GM12878 (cell line): ENCODE measurements around the gene PPP4R4. TPM values are rescaled to one million over a fixed set of nuclear protein-coding genes. Genes with fewer than 3 reads are reported as not detected.

ENCODE experiments used
- ATAC-seq: fragments of 200-7000 bp; cut with Tn5 transposase; 3 replicates; pipeline ENCODE4 v1.9.1; 2020; ENCODE audit warnings: mild to moderate bottlenecking, moderate library complexity
- BruUV-seq: library from RNA; stranded (reverse); fragments of 400-500 nt; replicated peaks from 2 replicates; lab custom pipeline; 2021; lab: Mats Ljungman, UMichigan
- CTCF ChIA-PET: fragments of 300-600 bp; sonication (Branson Sonifier 250); formaldehyde crosslinking; extraction: SDS; loops from one replicate; lab custom pipeline; 2021; ENCODE audit warnings: inconsistent platforms; lab: Yijun Ruan, JAX
- POLR2A ChIA-PET: fragments of 350-600 bp; formaldehyde crosslinking; extraction: SDS; loops from one replicate; lab custom pipeline; 2021; ENCODE audit warnings: inconsistent platforms; lab: Charles Lee
- RAD21 ChIA-PET: fragments of 300-600 bp; sonication (Branson Sonifier 250); formaldehyde crosslinking; loops from one replicate; lab custom pipeline; 2023; ENCODE audit warnings: antibody characterized with exemption; ENCODE audit not compliant: unreplicated experiment; lab: Charles Lee
- SMC1A ChIA-PET: fragments of 300-600 bp; sonication (Branson Sonifier 250); formaldehyde crosslinking; loops from one replicate; lab custom pipeline; 2023; ENCODE audit not compliant: unreplicated experiment, uncharacterized antibody; lab: Charles Lee
- DNase-seq: peaks from one replicate; pipeline ENCODE4 v3.0.0-alpha.2; 2011; ENCODE audit warnings: low read depth, low spot score
- FAIRE-seq: peaks from 3 replicates; lab custom pipeline; 2011; peaks lifted over from hg19 to GRCh38; lab: Jason Lieb, UNC
- H2AFZ ChIP-seq: 2 replicates; pipeline ENCODE4 v1.6.0; 2011; ENCODE audit warnings: low read depth, low read length, control low read depth; ENCODE audit not compliant: control insufficient read depth
- H3K27ac ChIP-seq: 2 replicates; pipeline ENCODE4 v1.5.1; 2011; ENCODE audit warnings: control low read depth; ENCODE audit not compliant: control insufficient read depth, insufficient read depth
- H3K27me3 ChIP-seq, 2 experiments: replicated peaks in 1 of 2; 2 replicates each; pipeline versions ENCODE4 v1.6.0 to v1.6.1; 2011; ENCODE audit warnings: low read length in 1 of 2; ENCODE audit not compliant: control insufficient read depth in 2 of 2, insufficient read depth in 2 of 2
- H3K36me3 ChIP-seq, 2 experiments: 2 replicates each; pipeline ENCODE4 v1.5.1; 2011; ENCODE audit warnings: low read length in 1 of 2; ENCODE audit not compliant: control insufficient read depth in 2 of 2, insufficient read depth in 2 of 2
- H3K4me1 ChIP-seq: 2 replicates; pipeline ENCODE4 v1.6.1; 2011; ENCODE audit warnings: mild to moderate bottlenecking, low read length, moderate library complexity, mixed read lengths; ENCODE audit not compliant: control insufficient read depth, insufficient read depth
- H3K4me2 ChIP-seq: 2 replicates; pipeline ENCODE4 v1.6.0; 2011; ENCODE audit warnings: control low read depth; ENCODE audit not compliant: control insufficient read depth, insufficient read depth
- H3K4me3 ChIP-seq: fragments of 200-600 bp; sonication (generic); 2 replicates; pipeline ENCODE4 v1.5.1; 2016
- H3K79me2 ChIP-seq: 2 replicates; pipeline ENCODE4 v1.6.0; 2011; ENCODE audit warnings: low read length; ENCODE audit not compliant: control insufficient read depth, insufficient read depth
- H3K9ac ChIP-seq: 2 replicates; pipeline ENCODE4 v1.8.0; 2011; ENCODE audit warnings: low read length, control low read depth, mixed read lengths; ENCODE audit not compliant: control insufficient read depth, insufficient read depth
- H3K9me3 ChIP-seq: replicated peaks from 3 replicates; pipeline ENCODE4 v1.5.1; 2011; ENCODE audit warnings: mild to moderate bottlenecking, low read length; ENCODE audit not compliant: control insufficient read depth, insufficient read depth
- H4K20me1 ChIP-seq: 2 replicates; pipeline ENCODE4 v1.6.0; 2011; ENCODE audit not compliant: control insufficient read depth, insufficient read depth
- ASH2L ChIP-seq: fragments of 300-600, 200-600 bp; sonication (generic); IDR thresholded peaks from 2 replicates; pipeline ENCODE4 v1.6.1; 2017; ENCODE audit warnings: low read depth, mild to moderate bottlenecking, borderline replicate concordance
- BRCA1 ChIP-seq: IDR thresholded peaks from 2 replicates; pipeline ENCODE4 v1.6.1; 2011; ENCODE audit warnings: low read depth, low read length, improper control_type of control experiment
- CEBPB ChIP-seq, 2 experiments: fragments of 150-350 bp in 1 of 2; IDR thresholded peaks; 2 replicates each; pipeline ENCODE4 v1.6.1; 2012 to 2014; ENCODE audit warnings: low read depth in 2 of 2, low read length in 2 of 2, borderline replicate concordance in 1 of 2, inconsistent platforms in 1 of 2
- ETV6 ChIP-seq, 2 experiments: fragments of 450-650 bp in 1 of 2; IDR thresholded peaks in 1 of 2; conservative IDR thresholded peaks in 1 of 2; 2 replicates each; pipeline ENCODE4 v1.6.1; 2014; ENCODE audit warnings: antibody characterized with exemption in 1 of 2, borderline replicate concordance in 1 of 2, low read depth in 1 of 2, mild to moderate bottlenecking in 1 of 2, moderate library complexity in 1 of 2
- HDAC2 ChIP-seq: fragments of 200-600 bp; sonication (generic); IDR thresholded peaks from 2 replicates; pipeline ENCODE4 v1.6.1; 2017
- JUNB ChIP-seq: IDR thresholded peaks from 2 replicates; pipeline ENCODE4 v1.6.1; 2016; ENCODE audit warnings: antibody characterized with exemption, mild to moderate bottlenecking
- MEF2A ChIP-seq: IDR thresholded peaks from 2 replicates; pipeline ENCODE4 v1.6.1; 2011; ENCODE audit warnings: low read depth, mild to moderate bottlenecking, low read length, moderate library complexity; ENCODE audit not compliant: insufficient read depth
- MXI1 ChIP-seq: fragments of 150-350 bp; IDR thresholded peaks from 2 replicates; pipeline ENCODE4 v1.6.1; 2011; ENCODE audit warnings: low read depth, mild to moderate bottlenecking, inconsistent platforms, low read length, improper control_type of control experiment
- MYC ChIP-seq: IDR thresholded peaks from 2 replicates; pipeline ENCODE4 v1.6.1; 2011; ENCODE audit warnings: mild to moderate bottlenecking, low read length, moderate library complexity, inconsistent platforms; ENCODE audit not compliant: insufficient read depth, insufficient replicate concordance, insufficient read length, severe bottlenecking
- NFIC ChIP-seq: IDR thresholded peaks from 2 replicates; pipeline ENCODE4 v1.6.1; 2012; ENCODE audit warnings: low read depth, mild to moderate bottlenecking, inconsistent platforms, low read length, moderate library complexity
- NR2F1 ChIP-seq: fragments of 450-650 bp; conservative IDR thresholded peaks from 2 replicates; pipeline ENCODE4 v1.6.1; 2017; ENCODE audit warnings: mild to moderate bottlenecking
- POU2F2 ChIP-seq: IDR thresholded peaks from 3 replicates; pipeline ENCODE4 v1.6.1; 2011; ENCODE audit warnings: low read depth, mild to moderate bottlenecking, low read length, borderline replicate concordance
- RB1 ChIP-seq: fragments of 450-650 bp; formaldehyde crosslinking; IDR thresholded peaks from 2 replicates; pipeline ENCODE4 v1.6.1; 2017; ENCODE audit warnings: mild to moderate bottlenecking, borderline replicate concordance
- SIN3A ChIP-seq: IDR thresholded peaks from 2 replicates; pipeline ENCODE4 v1.6.1; 2012; ENCODE audit warnings: low read depth, low read length, improper control_type of control experiment
- STAT3 ChIP-seq: IDR thresholded peaks from 2 replicates; pipeline ENCODE4 v1.6.1; 2011; ENCODE audit warnings: low read depth, low read length, improper control_type of control experiment
- TARDBP ChIP-seq: IDR thresholded peaks from 2 replicates; pipeline ENCODE4 v1.6.1; 2016; ENCODE audit warnings: borderline replicate concordance
- ZNF384 ChIP-seq: IDR thresholded peaks from 2 replicates; pipeline ENCODE4 v1.6.1; 2012; ENCODE audit warnings: low read depth, mild to moderate bottlenecking, low read length, improper control_type of control experiment, borderline replicate concordance
- WGBS: methylation state at CpG from one replicate; pipeline ENCODE4 v1.1.6; 2016; ENCODE audit warnings: low lambda C conversion rate; ENCODE audit not compliant: insufficient replicate concordance, insufficient coverage; ENCODE audit errors: missing lambda C conversion rate; 5-methylcytosine and 5-hydroxymethylcytosine counted together
- in situ Hi-C: fragments of 300-500 bp; cut with MboI; formaldehyde crosslinking; loops from 9 replicates; pipeline ENCODE4 v1.14.3; 2018; ENCODE audit warnings: mixed read lengths
- intact Hi-C: fragments of 100-400 bp; cut with micrococcal nuclease; formaldehyde crosslinking; loops from one replicate; pipeline ENCODE4 v1.14.2; 2022; ENCODE audit not compliant: unreplicated experiment
- polyA plus RNA-seq, 11 experiments: library from polyadenylated mRNA; depleted of rRNA in 4 of 11; unstranded in 6 of 11; stranded (reverse) in 5 of 11; fragments of >200 nt; fragmentation: Nextera tagmentation in 4 of 11; fragmentation: Illumina TruSeq in 1 of 11; extraction: Ambion mirVana in 4 of 11; extraction: Trizol in 1 of 11; gene quantifications; 1 replicate in 1 of 11; 2 replicates in 10 of 11; pipeline versions ENCODE4 v1.2.1 to v1.2.3, GENCODE V29; 2011 to 2016; ENCODE audit warnings: inconsistent platforms in 2 of 11, missing spikeins in 2 of 11, low read depth in 1 of 11
- total RNA-seq, 4 experiments: library from RNA; depleted of rRNA in 3 of 4; stranded (reverse); fragments of >200 nt in 3 of 4; fragmentation: Illumina TruSeq in 1 of 4; extraction: Trizol in 1 of 4; gene quantifications; 2 replicates each; pipeline versions ENCODE4 v1.2.1 to v1.2.3, GENCODE V29; 2013 to 2021
- TF ChIP-seq, protein P1 (sequence below), 3 experiments: IDR thresholded peaks in 2 of 3; conservative IDR thresholded peaks in 1 of 3; 2 replicates each; pipeline ENCODE4 v1.5.1; 2011; ENCODE audit warnings: low read depth in 3 of 3, low read length in 3 of 3, mild to moderate bottlenecking in 3 of 3, control low read depth in 2 of 3, moderate library complexity in 2 of 3, inconsistent platforms in 1 of 3, mixed read lengths in 1 of 3; ENCODE audit not compliant: control insufficient read depth in 2 of 3, insufficient read depth in 1 of 3; ENCODE audit errors: extremely low read depth in 1 of 3

PPP4R4 gene
- total and polyA plus RNA-seq, 10 of the 15 experiments (the other 5 are each of a cell fraction or from before 2014, with no cell fraction given) = 0.01 to 0.13 (median 0.08) TPM; not detected in 4

DNA sequence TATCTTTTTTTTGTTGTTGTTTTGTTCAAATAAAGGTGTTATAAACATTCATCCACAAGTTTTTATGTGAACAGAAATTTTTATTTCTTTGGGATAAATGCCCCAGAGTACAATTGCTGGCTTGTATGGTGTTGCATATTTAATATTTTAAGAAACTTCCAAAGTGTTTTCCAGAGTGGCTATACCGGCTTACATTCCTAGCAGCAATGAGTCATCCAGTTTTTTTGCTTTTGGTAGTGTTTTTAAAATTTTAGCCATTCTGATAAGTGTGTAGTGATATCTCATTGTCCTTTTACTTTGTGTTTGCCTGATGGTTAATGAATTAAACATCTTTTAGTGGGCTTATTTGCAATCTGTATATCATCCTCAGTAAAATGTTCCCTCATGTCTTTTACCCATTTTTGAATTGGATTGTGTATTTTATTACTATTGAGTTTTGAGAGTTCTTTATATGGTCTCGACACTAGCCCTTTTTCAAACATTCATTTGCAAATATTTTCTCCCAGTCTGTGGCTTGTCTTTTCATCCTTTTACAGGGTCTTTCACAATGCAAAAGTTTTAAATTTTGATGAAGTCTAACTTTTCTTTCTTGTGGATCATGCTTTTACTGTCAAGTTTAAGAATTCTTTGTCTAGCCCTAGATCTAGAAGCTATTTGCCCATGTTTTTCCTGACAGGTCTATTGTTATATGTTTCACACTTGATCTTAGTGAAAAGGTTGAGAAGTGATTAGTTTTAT lies 29.5 kb downstream of the PPP4R4 start:
- Histone ChIP-seq H2AFZ (no peak overlapping the region), H3K27ac (no peak overlapping the region), H3K4me3 (no peak overlapping the region), H3K4me2 (no peak overlapping the region), H3K27me3 (no peaks in the 10 kb centered on the region; a peak in 1 of 4 replicates), H3K79me2 (no peaks in the 10 kb centered on the region), H3K9ac (no peak overlapping the region), H3K9me3 (no peaks in the 10 kb centered on the region; the same call in 2 of the 3 replicates), H3K4me1 (no peaks in the 10 kb centered on the region), H3K36me3 (no peaks in the 10 kb centered on the region), H4K20me1 (no peaks in the 10 kb centered on the region)
- 51% methylated on average over 2 of the region's 2 CpGs for WGBS
- ChIA-PET SMC1A (interaction anchor here (1.4 kb wide), 1 partner anchor 10 kb away, joined by 3 read pairs; no protein-coding TSS in a partner anchor), POLR2A (no interaction called here), RAD21 (no interaction called here), CTCF (no interaction called here)
- ATAC-seq (no peak), DNase-seq (no peak), FAIRE-seq (no peak)
- TF ChIP-seq ETV6 (conservative IDR thresholded peaks at IDR 0.05 in 1 of 2, IDR thresholded peaks at IDR 0.05 in 1 of 2; ENCODE audit: borderline replicate concordance in 1 of 2, low read depth in 1 of 2) = no peak
- TF ChIP-seq BRCA1 = no peak
- TF ChIP-seq JUNB = no peak
- no peak for TF ChIP-seq NFIC
- no peak for TF ChIP-seq SIN3A
- TF ChIP-seq NR2F1 = no peak
- no peak for TF ChIP-seq ZNF384
- no peak for TF ChIP-seq MYC
- TF ChIP-seq HDAC2 = no peak
- TF ChIP-seq, protein P1, sequence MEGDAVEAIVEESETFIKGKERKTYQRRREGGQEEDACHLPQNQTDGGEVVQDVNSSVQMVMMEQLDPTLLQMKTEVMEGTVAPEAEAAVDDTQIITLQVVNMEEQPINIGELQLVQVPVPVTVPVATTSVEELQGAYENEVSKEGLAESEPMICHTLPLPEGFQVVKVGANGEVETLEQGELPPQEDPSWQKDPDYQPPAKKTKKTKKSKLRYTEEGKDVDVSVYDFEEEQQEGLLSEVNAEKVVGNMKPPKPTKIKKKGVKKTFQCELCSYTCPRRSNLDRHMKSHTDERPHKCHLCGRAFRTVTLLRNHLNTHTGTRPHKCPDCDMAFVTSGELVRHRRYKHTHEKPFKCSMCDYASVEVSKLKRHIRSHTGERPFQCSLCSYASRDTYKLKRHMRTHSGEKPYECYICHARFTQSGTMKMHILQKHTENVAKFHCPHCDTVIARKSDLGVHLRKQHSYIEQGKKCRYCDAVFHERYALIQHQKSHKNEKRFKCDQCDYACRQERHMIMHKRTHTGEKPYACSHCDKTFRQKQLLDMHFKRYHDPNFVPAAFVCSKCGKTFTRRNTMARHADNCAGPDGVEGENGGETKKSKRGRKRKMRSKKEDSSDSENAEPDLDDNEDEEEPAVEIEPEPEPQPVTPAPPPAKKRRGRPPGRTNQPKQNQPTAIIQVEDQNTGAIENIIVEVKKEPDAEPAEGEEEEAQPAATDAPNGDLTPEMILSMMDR (IDR thresholded peaks at IDR 0.05 in 2 of 3, conservative IDR thresholded peaks at IDR 0.05 in 1 of 3; ENCODE audit: control insufficient read depth in 2 of 3, extremely low read depth in 1 of 3, insufficient read depth in 1 of 3, low read depth in 3 of 3, low read length in 3 of 3) = no peak
- TF ChIP-seq MEF2A = no peak
- no peak for TF ChIP-seq STAT3
- TF ChIP-seq RB1 = no peak
- no peak for TF ChIP-seq MXI1
- no peak for TF ChIP-seq CEBPB (IDR thresholded peaks at IDR 0.05; ENCODE audit: borderline replicate concordance in 1 of 2, low read depth in 2 of 2, low read length in 2 of 2)
- TF ChIP-seq TARDBP = no peak
- TF ChIP-seq ASH2L = no peak
- TF ChIP-seq POU2F2 = no peak
- intact Hi-C loops = no loop called here
- BruUV-seq = no TSS peak
- in situ Hi-C loops = no loop called here
